H9 (cell line): ENCODE measurements around the gene CCDC127. TPM values are rescaled to one million over a fixed set of nuclear protein-coding genes. Genes with fewer than 3 reads are reported as not detected.

ENCODE experiments used
- DNase-seq: peaks from one replicate; pipeline ENCODE4 v3.0.0-alpha.2; 2017
- H2AFZ ChIP-seq: one replicate; pipeline ENCODE4 v1.6.1; 2013; ENCODE audit warnings: mild to moderate bottlenecking, low read length, control low read depth, moderate library complexity
- H2AK5ac ChIP-seq: 2 replicates; pipeline ENCODE4 v1.6.1; 2013; ENCODE audit warnings: low read length, control low read depth, mixed read lengths; ENCODE audit not compliant: insufficient read length
- H2BK120ac ChIP-seq: one replicate; pipeline ENCODE4 v1.6.1; 2013; ENCODE audit warnings: low read depth, mild to moderate bottlenecking, low read length, control low read depth, inconsistent platforms; ENCODE audit not compliant: poor library complexity, severe bottlenecking
- H2BK12ac ChIP-seq: 2 replicates; pipeline ENCODE4 v1.6.1; 2013; ENCODE audit warnings: low read length, control low read depth, mixed read lengths, low read depth; ENCODE audit not compliant: insufficient read length
- H2BK15ac ChIP-seq: 2 replicates; pipeline ENCODE4 v1.6.1; 2013; ENCODE audit warnings: low read depth, low read length, control low read depth
- H2BK20ac ChIP-seq: one replicate; pipeline ENCODE4 v1.6.1; 2013; ENCODE audit warnings: low read depth, mild to moderate bottlenecking, low read length, control low read depth, inconsistent platforms; ENCODE audit not compliant: poor library complexity, severe bottlenecking
- H2BK5ac ChIP-seq: 2 replicates; pipeline ENCODE4 v1.6.1; 2013; ENCODE audit warnings: low read length, control low read depth, mixed read lengths; ENCODE audit not compliant: insufficient read length
- H3K14ac ChIP-seq: 2 replicates; pipeline ENCODE4 v1.6.1; 2013; ENCODE audit warnings: low read length, control low read depth; ENCODE audit not compliant: insufficient read depth
- H3K18ac ChIP-seq: 2 replicates; pipeline ENCODE4 v1.6.1; 2013; ENCODE audit warnings: low read depth, mild to moderate bottlenecking, mixed read lengths, low read length, control low read depth; ENCODE audit not compliant: insufficient read length
- H3K23ac ChIP-seq: 2 replicates; pipeline ENCODE4 v1.6.1; 2013; ENCODE audit warnings: low read length, control low read depth, mixed read lengths, low read depth; ENCODE audit not compliant: insufficient read length
- H3K23me2 ChIP-seq: 2 replicates; pipeline ENCODE4 v1.6.1; 2013; ENCODE audit warnings: low read depth, mild to moderate bottlenecking, mixed read lengths, low read length, control low read depth; ENCODE audit not compliant: insufficient read length, poor library complexity, severe bottlenecking
- H3K27ac ChIP-seq: 2 replicates; pipeline ENCODE4 v1.5.1; 2013; ENCODE audit warnings: low read length, control low read depth, mixed read lengths, low read depth; ENCODE audit not compliant: insufficient read length
- H3K27me3 ChIP-seq: 2 replicates; pipeline ENCODE4 v1.6.1; 2013; ENCODE audit warnings: low read length, control low read depth, inconsistent platforms; ENCODE audit not compliant: insufficient read depth
- H3K4ac ChIP-seq: 2 replicates; pipeline ENCODE4 v1.6.1; 2013; ENCODE audit warnings: low read depth, mild to moderate bottlenecking, control low read depth, inconsistent platforms, low read length, moderate library complexity
- H3K4me1 ChIP-seq: 2 replicates; pipeline ENCODE4 v1.6.1; 2013; ENCODE audit warnings: low read length, control low read depth, inconsistent platforms; ENCODE audit not compliant: insufficient read depth
- H3K4me2 ChIP-seq: 2 replicates; pipeline ENCODE4 v1.6.1; 2013; ENCODE audit warnings: low read length, control low read depth, mixed read lengths; ENCODE audit not compliant: insufficient read length, insufficient read depth
- H3K56ac ChIP-seq: 2 replicates; pipeline ENCODE4 v1.6.1; 2013; ENCODE audit warnings: low read depth, mild to moderate bottlenecking, mixed read lengths, low read length, control low read depth; ENCODE audit not compliant: insufficient read length
- H3K79me1 ChIP-seq: 2 replicates; pipeline ENCODE4 v1.6.1; 2013; ENCODE audit warnings: low read depth, mild to moderate bottlenecking, moderate library complexity, low read length, control low read depth, inconsistent platforms; ENCODE audit not compliant: insufficient read depth, poor library complexity, severe bottlenecking
- H3K79me2 ChIP-seq: 2 replicates; pipeline ENCODE4 v1.6.1; 2013; ENCODE audit warnings: low read length, control low read depth, inconsistent platforms; ENCODE audit not compliant: insufficient read depth
- H3K9ac ChIP-seq: 2 replicates; pipeline ENCODE4 v1.6.1; 2013; ENCODE audit warnings: low read length, control low read depth, mixed read lengths; ENCODE audit not compliant: insufficient read length; ENCODE audit errors: extremely low read depth
- H3K9me3 ChIP-seq: one replicate; pipeline ENCODE4 v1.6.1; 2013; ENCODE audit warnings: low read depth, low read length, inconsistent platforms; ENCODE audit not compliant: control insufficient read depth
- H3T11ph ChIP-seq: one replicate; pipeline ENCODE4 v1.6.1; 2013; ENCODE audit warnings: mild to moderate bottlenecking, low read length, control low read depth, inconsistent platforms
- H4K20me1 ChIP-seq: one replicate; pipeline ENCODE4 v1.6.1; 2013; ENCODE audit not compliant: control insufficient read depth, insufficient read length, insufficient read depth
- H4K5ac ChIP-seq: 2 replicates; pipeline ENCODE4 v1.6.1; 2013; ENCODE audit warnings: low read depth, mild to moderate bottlenecking, mixed read lengths, low read length, control low read depth; ENCODE audit not compliant: insufficient read length
- H4K8ac ChIP-seq: replicated peaks from 2 replicates; pipeline ENCODE4 v1.6.1; 2013; ENCODE audit warnings: low read length, control low read depth, mixed read lengths, low read depth; ENCODE audit not compliant: insufficient read length
- H4K91ac ChIP-seq: 2 replicates; pipeline ENCODE4 v1.6.1; 2013; ENCODE audit warnings: low read depth, mild to moderate bottlenecking, moderate library complexity, mixed read lengths, low read length, control low read depth; ENCODE audit not compliant: insufficient read length
- H3K27ac Mint-ChIP-seq, 3 experiments: 2 replicates in 2 of 3; 3 replicates in 1 of 3; pipeline ENCODE4 v1.8.0; 2020 to 2021; ENCODE audit warnings: mixed read lengths in 3 of 3, mild to moderate bottlenecking in 1 of 3, moderate library complexity in 1 of 3
- H3K27me3 Mint-ChIP-seq: 2 replicates; pipeline ENCODE4 v1.8.0; 2021; ENCODE audit warnings: low read depth, mild to moderate bottlenecking, moderate library complexity, mixed read lengths
- H3K36me3 Mint-ChIP-seq, 3 experiments: 2 replicates in 2 of 3; 3 replicates in 1 of 3; pipeline ENCODE4 v1.8.0; 2020 to 2021; ENCODE audit warnings: low read depth in 3 of 3, mixed read lengths in 3 of 3; ENCODE audit not compliant: insufficient read depth in 1 of 3
- H3K4me1 Mint-ChIP-seq, 2 experiments: 2 replicates each; pipeline ENCODE4 v1.8.0; 2020; ENCODE audit warnings: mixed read lengths in 2 of 2
- H3K4me3 Mint-ChIP-seq, 2 experiments: 2 replicates in 1 of 2; 3 replicates in 1 of 2; pipeline ENCODE4 v1.8.0; 2020 to 2021; ENCODE audit warnings: mild to moderate bottlenecking in 2 of 2, mixed read lengths in 2 of 2, moderate library complexity in 1 of 2
- H3K9me3 Mint-ChIP-seq, 2 experiments: 2 replicates in 1 of 2; 3 replicates in 1 of 2; pipeline ENCODE4 v1.8.0; 2020; ENCODE audit warnings: mild to moderate bottlenecking in 2 of 2, mixed read lengths in 2 of 2, moderate library complexity in 1 of 2
- WGBS: extraction: QIAGEN DNeasy Blood & Tissue Kit; methylation state at CpG from one replicate; pipeline ENCODE4 v1.1.7; 2013; ENCODE audit warnings: missing lambda C conversion rate, low lambda C conversion rate, mixed read lengths; ENCODE audit not compliant: insufficient read length; ENCODE audit errors: extremely low coverage; 5-methylcytosine and 5-hydroxymethylcytosine counted together
- total RNA-seq: library from RNA; stranded (reverse); gene quantifications from 2 replicates; pipeline ENCODE4 v1.2.1, GENCODE V29; 2021
- TF ChIP-seq, protein P1 (sequence below): fragments of 200-600 bp; sonication (generic); conservative IDR thresholded peaks from 3 replicates; pipeline ENCODE4 v1.8.0; 2021; ENCODE audit warnings: antibody characterized with exemption, mild to moderate bottlenecking

CCDC127 gene
- total RNA-seq, 1 experiment from 2014 or later, result 9.0 TPM

DNA sequence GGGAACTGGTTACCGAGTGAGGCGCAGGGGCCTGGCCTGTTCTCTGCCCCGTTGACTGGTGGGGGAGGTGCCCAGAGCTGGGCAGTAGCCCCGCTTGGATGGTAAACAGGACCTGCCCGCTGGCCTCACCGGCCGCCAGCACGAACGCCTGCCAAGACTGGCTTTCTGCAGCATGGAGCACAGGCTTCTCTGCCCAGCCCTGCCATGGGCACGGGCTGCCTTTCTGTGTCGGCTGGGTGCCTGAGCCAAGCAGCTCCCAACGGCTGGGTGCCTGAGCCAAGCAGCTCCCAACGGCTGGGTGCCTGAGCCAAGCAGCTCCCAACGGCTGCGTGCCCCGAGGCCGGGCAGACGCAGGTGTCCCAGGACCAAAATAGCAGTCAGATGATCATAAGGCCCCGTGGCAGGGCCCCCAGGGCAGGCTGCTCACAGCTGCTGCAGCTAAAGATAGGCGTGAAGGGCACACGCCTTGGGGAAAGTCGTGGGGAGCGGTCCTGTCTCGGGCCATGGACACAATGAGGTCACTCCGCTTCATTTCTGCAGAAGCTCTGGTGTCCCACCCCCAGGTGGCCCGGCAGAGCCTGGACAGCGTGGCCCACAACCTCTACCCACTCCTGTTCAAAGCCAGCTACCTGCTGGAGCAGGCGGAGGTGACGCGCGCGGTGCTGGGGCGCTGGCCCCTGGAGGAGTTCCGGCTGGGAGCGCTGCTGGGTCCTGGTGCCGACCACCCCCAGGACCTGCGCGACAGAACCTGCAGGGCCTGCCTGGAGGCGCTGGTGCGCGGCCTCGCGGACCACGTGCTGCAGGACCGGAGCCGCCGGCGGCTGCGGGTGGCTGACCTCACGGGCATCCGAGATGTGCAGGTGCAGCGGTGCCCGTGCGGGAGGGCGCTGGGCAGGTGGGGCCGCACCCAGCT, 26.7 kb downstream of the CCDC127 start, which contains the start of gene LRRC14B:
LRRC14B (plus strand) TSS at position 460 of the 913 bp plus-strand sequence; CDS start at position 504, 44 bp downstream.
- WGBS, result no CpG with 5 or more reads among the region's 56 CpGs
- H3K9ac ChIP-seq, result no peak within 1 kb of the TSS
- no peak within 1 kb of the TSS for H3K18ac ChIP-seq
- no peak within 1 kb of the TSS for H3K4me2 ChIP-seq
- H3K27ac ChIP-seq, result no peak within 1 kb of the TSS
- H2BK20ac ChIP-seq, result no peak within 1 kb of the TSS
- Mint-ChIP-seq H3K27me3 (peaks cover 9% of the 10 kb centered on the region), H3K4me1 (peaks cover 9 to 13% of the 10 kb centered on the region in 2 experiments), H3K9me3 (no peaks in the 10 kb centered on the region), H3K36me3 (no peaks in the 10 kb centered on the region), H3K27ac (no peak within 1 kb of the TSS), H3K4me3 (no peak within 1 kb of the TSS)
- no peak within 1 kb of the TSS for H2BK5ac ChIP-seq
- no peaks in the 10 kb centered on the region for H3K9me3 ChIP-seq
- H2BK120ac ChIP-seq, result no peak within 1 kb of the TSS
- H3K4ac ChIP-seq, result no peak within 1 kb of the TSS
- H4K91ac ChIP-seq, result no peak within 1 kb of the TSS
- no peak within 1 kb of the TSS for H3K56ac ChIP-seq
- H3K27me3 ChIP-seq, result no peaks in the 10 kb centered on the region
- no peak within 1 kb of the TSS for H2BK12ac ChIP-seq
- H4K20me1 ChIP-seq, result no peaks in the 10 kb centered on the region
- no peak within 1 kb of the TSS for H2AFZ ChIP-seq
- no peak within 1 kb of the TSS for H4K8ac ChIP-seq
- H2AK5ac ChIP-seq, result no peak within 1 kb of the TSS
- TF ChIP-seq, protein P1, sequence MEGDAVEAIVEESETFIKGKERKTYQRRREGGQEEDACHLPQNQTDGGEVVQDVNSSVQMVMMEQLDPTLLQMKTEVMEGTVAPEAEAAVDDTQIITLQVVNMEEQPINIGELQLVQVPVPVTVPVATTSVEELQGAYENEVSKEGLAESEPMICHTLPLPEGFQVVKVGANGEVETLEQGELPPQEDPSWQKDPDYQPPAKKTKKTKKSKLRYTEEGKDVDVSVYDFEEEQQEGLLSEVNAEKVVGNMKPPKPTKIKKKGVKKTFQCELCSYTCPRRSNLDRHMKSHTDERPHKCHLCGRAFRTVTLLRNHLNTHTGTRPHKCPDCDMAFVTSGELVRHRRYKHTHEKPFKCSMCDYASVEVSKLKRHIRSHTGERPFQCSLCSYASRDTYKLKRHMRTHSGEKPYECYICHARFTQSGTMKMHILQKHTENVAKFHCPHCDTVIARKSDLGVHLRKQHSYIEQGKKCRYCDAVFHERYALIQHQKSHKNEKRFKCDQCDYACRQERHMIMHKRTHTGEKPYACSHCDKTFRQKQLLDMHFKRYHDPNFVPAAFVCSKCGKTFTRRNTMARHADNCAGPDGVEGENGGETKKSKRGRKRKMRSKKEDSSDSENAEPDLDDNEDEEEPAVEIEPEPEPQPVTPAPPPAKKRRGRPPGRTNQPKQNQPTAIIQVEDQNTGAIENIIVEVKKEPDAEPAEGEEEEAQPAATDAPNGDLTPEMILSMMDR, result no peak
- H2BK15ac ChIP-seq, result no peak within 1 kb of the TSS
- H3K23ac ChIP-seq, result no peak within 1 kb of the TSS
- H3K79me1 ChIP-seq, result no peaks in the 10 kb centered on the region
- H3T11ph ChIP-seq, result no peak within 1 kb of the TSS
- H4K5ac ChIP-seq, result no peak within 1 kb of the TSS
- no peaks in the 10 kb centered on the region for H3K79me2 ChIP-seq
- H3K23me2 ChIP-seq, result no peaks in the 10 kb centered on the region
- DNase-seq, result no peak
- H3K4me1 ChIP-seq, result 0 out of 2 replicates have a peak, but pooled peaks cover 3% of the 10 kb centered on the region
- H3K14ac ChIP-seq, result no peak within 1 kb of the TSS; the same call in 1 of the 2 replicates
